ENCODE results near the gene FBXW12.

FBXW12 gene

GRCh38 chr3:48409291-48410201 lies 37.5 kb downstream of the FBXW12 start:
- no peak for DNase-seq

GRCh38 chr3:48410205-48411040 lies 38.4 kb downstream of the FBXW12 start:
- no peak for DNase-seq

- DNase-seq, result no peak
Observed at GRCh38 chr3:48411041-48411588, 39.1 kb downstream of the FBXW12 start.

GRCh38 chr3:48411606-48412374 lies 39.8 kb downstream of the FBXW12 start:
- DNase-seq, result no peak

GRCh38 chr3:48412375-48413001 lies 40.5 kb downstream of the FBXW12 start:
- DNase-seq, result no peak

- no peak for DNase-seq
Observed at GRCh38 chr3:48413086-48413485, 41.1 kb downstream of the FBXW12 start.

GRCh38 chr3:48413611-48414010 lies 41.6 kb downstream of the FBXW12 start:
- DNase-seq, result no peak

GRCh38 chr3:48414376-48415250 lies 42.6 kb downstream of the FBXW12 start:
- no peak for DNase-seq

- no peak for DNase-seq
Observed at GRCh38 chr3:48415251-48415953, 43.4 kb downstream of the FBXW12 start.

- no peak for DNase-seq
Observed at GRCh38 chr3:48416091-48416505, 44.1 kb downstream of the FBXW12 start.

GRCh38 chr3:48416546-48416945 lies 44.5 kb downstream of the FBXW12 start:
- DNase-seq, result no peak

- DNase-seq, result no peak
Observed at GRCh38 chr3:48417529-48418108, 45.6 kb downstream of the FBXW12 start.

- no peak for DNase-seq
Observed at GRCh38 chr3:48418140-48418539, 46.1 kb downstream of the FBXW12 start.

GRCh38 chr3:48418651-48419050 lies 46.6 kb downstream of the FBXW12 start:
- no peak for DNase-seq

GRCh38 chr3:48419149-48419548 lies 47.1 kb downstream of the FBXW12 start:
- DNase-seq, result no peak

- no peak for DNase-seq
Observed at GRCh38 chr3:48419597-48419996, 47.6 kb downstream of the FBXW12 start.

- DNase-seq, result no peak
Observed at GRCh38 chr3:48420561-48420960, 48.5 kb downstream of the FBXW12 start.

GRCh38 chr3:48422272-48422671 lies 50.3 kb downstream of the FBXW12 start:
- DNase-seq, result no peak

- no peak for DNase-seq
Observed at GRCh38 chr3:48422681-48423080, 50.7 kb downstream of the FBXW12 start.

Data from suppressor macrophage (primary cell).